ENCODE results near the gene C1QL4.
A peak's percentile ranks its signal among the peaks of the same experiment; 100 is the strongest.
"Not testable (repeated sequence)": the region's sequence is repeated elsewhere in the genome, so short reads cannot be mapped to it uniquely, and the experiment has no call there.

The C1QL4 gene

DNA sequence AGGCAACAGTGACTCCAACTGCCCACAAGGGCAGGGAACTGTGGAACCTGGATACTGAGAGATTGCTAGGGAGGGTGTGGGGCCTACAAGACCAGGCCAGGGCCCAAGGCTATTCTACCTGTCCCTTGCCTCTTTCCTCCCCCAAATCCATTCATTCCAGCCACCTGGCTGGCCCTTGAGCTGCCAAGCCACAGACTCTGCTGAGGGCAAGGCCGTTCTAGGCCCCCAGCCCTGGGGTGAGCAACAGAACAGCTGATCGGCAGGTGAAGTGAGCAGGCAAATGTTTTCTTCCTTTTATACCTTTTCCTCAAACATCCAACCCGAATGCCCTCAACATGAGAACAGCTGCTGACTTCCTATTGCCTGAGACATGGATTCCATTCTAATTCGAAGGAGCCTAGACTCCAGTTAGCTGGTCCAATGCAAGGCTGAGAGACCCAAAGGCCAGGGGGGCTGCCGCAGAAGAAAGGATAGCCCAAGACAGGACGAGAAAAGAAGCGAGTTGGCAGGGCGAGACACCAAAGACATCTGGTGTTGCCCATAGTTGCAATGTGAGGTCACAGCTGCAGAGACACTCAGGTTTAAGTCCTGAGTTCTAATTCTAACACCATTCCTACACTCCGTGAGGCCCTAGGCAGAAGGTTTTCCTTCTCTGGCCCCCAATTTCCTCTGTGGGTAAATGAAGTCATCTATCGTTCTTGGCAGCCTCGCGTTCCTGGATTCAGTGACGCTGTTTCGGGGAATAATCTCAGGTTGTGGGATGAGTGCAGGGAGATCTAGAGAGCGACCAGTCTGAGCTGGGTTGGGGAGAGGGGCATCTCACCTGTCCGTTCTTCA lies 1.7 kb downstream of the C1QL4 start:
- no peak for DNase-seq (ENCODE audit: extremely low spot score, insufficient read length, low read depth)
- no peak for FAIRE-seq

- FAIRE-seq (no peak), DNase-seq (ENCODE audit: extremely low spot score, insufficient read length, low read depth) (no peak)
These were observed 2.3 kb downstream of the C1QL4 start for GRCh38 chr12:49334681-49335080.

DNA sequence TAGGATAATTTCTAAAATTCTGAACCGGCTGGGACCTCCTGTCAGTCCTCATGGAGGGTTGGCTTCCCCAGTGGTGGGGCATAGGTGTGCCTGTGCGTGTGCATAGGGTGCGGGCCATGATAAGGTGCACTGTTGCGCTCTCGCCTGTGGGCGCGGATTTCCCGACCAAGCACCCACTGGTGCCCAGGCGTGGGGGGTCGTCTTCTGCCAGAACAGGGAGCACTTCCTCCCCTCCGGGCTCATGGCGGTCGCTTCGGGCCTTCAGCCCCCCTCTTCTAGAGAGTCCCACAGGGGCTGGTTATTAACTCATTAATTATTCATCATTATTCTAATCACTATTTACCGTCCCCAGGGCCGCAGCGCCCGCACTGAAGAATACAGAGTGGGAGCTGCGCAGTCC lies 2.8 kb downstream of the C1QL4 start:
- DNase-seq (ENCODE audit: extremely low spot score, insufficient read length, low read depth) (no peak), FAIRE-seq (no peak)

- not testable (repeated sequence) for FAIRE-seq; DNase-seq (ENCODE audit: extremely low spot score, insufficient read length, low read depth)
These were observed 3.2 kb downstream of the C1QL4 start for GRCh38 chr12:49333778-49334177.

DNA sequence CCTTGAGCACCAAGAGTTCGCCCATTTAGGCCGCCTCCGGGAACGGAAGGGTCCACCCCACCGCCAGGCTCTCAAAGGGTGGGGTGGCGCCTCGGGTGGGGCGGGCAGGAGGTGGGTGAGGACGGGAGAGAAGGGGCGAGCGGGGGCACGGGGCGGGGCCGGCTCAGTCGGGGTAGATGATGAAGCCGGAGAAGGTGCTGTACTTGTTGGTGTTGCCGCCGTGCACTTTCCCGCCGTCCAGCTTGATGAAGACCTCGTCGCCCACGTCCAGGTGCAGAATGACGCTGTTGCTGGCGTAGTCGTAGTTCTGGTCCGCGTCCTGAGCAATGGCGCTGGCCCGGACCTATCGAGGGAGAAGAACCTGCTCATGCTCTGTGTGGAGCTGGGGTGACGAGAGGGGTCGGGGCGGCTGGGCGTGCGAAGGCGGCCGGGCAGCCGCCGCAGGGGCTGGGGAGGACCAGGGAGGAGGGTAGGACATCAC lies 4.1 kb downstream of the C1QL4 start:
- FAIRE-seq: no peak
- DNase-seq (ENCODE audit: extremely low spot score, insufficient read length, low read depth): no peak

DNA sequence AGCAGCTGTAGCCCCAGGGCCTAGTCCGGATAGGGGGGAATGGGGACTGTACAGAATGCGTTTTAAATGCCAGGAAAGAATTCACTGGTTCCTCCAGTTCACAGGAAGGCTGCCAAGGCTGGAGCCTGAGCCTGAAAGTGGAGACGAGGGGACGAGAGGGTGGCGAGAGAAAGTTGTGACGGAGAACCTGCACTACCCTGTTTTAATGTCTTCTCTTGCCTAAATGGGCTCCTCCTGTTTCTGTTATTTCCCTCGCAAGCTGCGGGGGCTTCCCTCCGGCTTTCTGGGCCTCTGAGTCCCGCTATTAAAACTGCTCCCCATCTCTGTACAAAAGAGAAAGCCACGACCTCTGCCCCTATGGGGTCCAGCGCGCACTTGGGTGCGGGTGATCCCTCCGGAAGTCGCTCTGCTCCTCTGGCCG lies 4.5 kb downstream of the C1QL4 start:
- FAIRE-seq (no peak), DNase-seq (ENCODE audit: extremely low spot score, insufficient read length, low read depth) (no peak)

DNA sequence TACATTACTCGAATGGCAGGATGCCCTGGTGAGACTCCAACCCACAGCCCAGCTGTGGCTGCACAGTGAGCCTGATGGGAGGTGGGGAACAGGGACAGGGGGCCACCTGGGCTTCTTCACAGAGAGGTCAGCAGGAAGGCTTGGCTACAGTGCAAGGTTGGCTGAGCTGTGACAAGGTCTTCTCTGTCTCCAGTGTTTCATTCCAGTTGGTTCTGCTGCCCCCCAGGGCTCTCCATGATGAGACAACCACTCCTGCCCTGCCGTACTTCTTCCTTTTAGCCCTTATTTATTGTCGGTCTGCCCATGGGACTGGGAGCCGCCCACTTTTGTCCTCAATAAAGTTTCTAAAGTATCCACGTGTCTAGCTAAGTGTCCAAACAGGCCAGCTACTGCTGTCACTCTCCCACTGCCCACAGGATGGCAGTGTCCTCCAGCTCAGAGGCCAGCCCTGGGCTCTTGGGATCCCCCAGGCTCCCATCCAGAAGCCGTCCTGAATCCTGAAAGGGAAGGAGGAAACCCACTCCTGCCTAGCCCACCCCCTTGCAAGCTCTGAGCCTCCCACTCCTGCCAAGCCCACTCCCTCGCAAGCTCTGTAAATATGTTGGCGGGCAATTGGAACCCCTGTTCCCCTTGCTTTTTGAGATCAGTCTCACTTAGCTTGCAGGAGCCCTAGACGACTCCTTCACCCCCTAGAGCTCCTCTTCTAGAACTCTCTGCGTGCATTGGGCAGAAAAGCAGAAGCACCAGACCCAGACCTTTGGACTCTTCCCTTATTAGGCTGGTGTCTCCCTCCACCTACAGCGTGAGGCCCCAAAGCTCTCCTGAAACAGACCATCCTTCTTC lies 5.4 kb downstream of the C1QL4 start:
- DNase-seq (ENCODE audit: extremely low spot score, insufficient read length, low read depth) (no peak), FAIRE-seq (no peak)

DNA sequence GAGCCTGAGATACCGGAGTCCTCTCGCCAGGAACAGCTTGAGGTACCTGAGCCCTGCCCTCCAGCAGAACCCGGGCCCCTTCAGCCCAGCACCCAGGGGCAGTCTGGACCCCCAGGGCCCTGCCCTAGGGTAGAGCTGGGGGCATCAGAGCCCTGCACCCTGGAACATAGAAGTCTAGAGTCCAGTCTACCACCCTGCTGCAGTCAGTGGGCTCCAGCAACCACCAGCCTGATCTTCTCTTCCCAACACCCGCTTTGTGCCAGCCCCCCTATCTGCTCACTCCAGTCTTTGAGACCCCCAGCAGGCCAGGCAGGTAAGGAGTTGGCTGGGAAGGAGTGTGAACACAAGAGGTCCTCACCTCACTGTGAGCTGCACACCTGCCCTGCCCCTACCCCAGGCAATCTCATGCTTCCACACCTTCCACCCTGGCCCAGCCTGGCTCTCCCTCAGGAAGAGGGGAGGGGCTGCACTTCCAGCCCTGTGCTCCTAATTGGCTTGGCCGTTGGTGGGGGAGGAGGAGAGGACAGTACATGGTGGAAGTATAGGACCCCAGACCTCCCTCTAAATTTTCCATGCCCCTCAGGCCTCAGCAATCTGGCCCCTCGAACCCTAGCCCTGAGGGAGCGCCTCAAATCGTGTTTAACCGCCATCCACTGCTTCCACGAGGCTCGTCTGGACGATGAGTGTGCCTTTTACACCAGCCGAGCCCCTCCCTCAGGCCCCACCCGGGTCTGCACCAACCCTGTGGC lies 6.2 kb downstream of the C1QL4 start:
- FAIRE-seq (no peak), DNase-seq (ENCODE audit: extremely low spot score, insufficient read length, low read depth) (no peak)

DNA sequence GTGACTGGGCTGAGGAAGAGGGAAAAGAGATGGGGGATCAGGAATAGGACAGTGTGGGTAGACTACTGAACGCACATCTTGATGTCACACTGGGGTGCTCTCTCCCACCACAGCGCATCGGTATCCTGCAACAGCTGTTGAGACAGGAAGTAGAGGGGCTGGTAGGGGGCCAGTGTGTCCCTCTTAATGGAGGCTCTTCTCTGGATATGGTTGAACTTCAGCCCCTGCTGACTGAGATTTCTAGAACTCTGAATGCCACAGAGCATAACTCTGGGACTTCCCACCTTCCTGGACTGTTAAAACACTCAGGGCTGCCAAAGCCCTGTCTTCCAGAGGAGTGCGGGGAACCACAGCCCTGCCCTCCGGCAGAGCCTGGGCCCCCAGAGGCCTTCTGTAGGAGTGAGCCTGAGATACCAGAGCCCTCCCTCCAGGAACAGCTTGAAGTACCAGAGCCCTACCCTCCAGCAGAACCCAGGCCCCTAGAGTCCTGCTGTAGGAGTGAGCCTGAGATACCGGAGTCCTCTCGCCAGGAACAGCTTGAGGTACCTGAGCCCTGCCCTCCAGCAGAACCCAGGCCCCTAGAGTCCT lies 6.9 kb downstream of the C1QL4 start:
- DNase-seq (ENCODE audit: extremely low spot score, insufficient read length, low read depth) (no peak), FAIRE-seq (no peak)

DNA sequence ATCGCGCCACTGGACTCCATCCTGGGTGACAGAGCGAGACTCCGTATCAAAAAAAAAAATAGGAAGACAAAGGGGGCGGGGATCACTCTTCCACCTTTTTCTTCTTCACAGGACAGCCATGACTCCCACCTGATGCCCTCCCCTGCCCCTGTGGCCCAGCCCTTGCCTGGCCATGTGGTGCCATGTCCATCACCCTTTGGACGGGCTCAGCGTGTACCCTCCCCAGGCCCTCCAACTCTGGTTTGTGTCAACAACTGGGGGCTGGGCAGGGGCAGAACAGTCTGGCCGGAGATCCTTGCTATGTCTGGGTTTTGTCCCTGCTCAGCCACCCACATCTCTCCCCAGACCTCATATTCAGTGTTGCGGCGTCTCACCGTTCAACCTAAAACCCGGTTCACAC lies 8.2 kb downstream of the C1QL4 start:
- FAIRE-seq (no peak), DNase-seq (ENCODE audit: extremely low spot score, insufficient read length, low read depth) (no peak)

GRCh38 chr12:49327887-49328286 lies 9.1 kb downstream of the C1QL4 start:
- DNase-seq (ENCODE audit: extremely low spot score, insufficient read length, low read depth) (no peak), FAIRE-seq (no peak)

GRCh38 chr12:49327368-49327767 lies 9.6 kb downstream of the C1QL4 start:
- DNase-seq (ENCODE audit: extremely low spot score, insufficient read length, low read depth) (no peak), FAIRE-seq (no peak)

DNA sequence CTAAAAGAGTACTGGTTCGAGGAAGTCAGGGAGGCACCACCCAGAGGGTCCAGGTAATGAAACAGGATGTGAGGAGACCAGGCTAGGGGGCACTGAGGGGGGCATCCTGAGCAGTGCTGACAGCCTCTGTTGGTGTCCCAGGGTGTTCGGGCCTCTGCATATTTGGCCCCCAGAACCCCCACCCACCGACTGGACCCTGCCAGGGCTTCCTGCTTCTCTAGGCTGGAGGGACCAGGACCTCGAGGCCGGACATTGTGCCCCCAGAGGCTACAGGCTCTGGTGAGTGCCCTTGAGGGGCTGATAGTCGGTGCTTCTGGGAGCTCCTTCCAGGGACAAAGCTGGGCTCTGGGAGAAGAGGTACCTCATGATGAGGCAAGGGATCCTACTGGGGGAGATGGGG lies 11.4 kb downstream of the C1QL4 start:
- FAIRE-seq (no peak), DNase-seq (ENCODE audit: extremely low spot score, insufficient read length, low read depth) (no peak)

GRCh38 chr12:49323524-49324097 lies 13.4 kb downstream of the C1QL4 start:
- no peak for FAIRE-seq
- no peak for DNase-seq (ENCODE audit: extremely low spot score, insufficient read length, low read depth)

DNA sequence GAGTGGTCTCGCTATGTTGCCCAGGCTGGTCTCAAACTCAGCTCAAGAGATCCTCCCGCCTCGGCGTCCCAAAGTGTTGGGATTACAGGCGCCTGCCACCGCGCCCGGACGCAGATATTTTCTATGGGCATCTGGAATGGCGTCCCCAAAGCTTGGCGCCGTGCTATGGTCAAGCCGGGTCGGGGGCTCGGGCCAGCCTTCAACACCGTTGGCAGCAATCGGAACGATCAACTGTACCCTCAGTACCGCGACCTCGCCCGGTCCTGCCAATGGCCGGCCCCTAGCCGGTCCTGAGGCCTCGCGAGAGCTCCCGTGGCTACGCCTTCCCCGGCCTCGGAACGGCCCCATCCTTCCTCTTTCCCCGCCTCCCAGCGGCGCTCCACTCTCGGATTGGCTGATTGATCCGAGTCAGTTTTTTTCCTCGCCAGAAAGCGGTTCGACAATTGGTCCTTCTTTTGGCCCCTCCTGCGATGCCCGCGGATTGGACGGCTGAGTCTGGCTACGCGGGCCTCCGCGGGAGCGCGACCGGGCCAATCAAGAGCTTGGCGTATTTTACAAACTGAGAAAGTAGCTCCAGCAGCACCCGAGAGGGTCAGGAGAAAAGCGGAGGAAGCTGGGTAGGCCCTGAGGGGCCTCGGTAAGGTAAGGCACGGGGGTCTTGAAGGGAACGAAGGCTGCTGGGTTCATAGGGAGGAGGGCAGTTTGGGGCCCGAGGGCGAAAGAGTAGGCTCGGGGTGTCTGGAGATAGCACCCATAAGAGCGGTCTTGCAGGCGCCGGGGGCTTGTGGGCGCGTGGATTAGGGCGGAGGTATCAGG lies 14.1 kb downstream of the C1QL4 start, which contains the start of gene TROAP:
Gene TROAP (plus strand): TSS at position 548 of the 816 bp plus-strand sequence. CDS start 354 bp downstream, outside the sequence.
- DNase-seq (ENCODE audit: extremely low spot score, insufficient read length, low read depth) (peak; percentile 98), FAIRE-seq (peak; percentile 98)

DNA sequence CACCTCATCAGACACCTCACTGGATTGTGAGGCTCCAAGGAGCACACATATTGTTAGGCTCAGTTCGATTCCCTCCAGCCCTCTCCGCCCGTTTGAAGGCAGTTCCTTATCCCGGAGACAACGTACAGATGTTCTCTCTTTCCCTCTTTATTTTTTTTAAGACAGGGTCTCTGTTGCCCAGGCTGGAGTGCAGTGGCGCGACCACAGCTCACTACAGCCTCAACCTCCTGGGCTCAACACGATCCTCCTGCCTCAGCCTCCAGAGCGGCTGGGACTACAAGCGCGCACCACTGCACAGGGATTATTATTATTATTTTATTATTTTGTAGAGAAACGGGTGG lies 14.7 kb downstream of the C1QL4 start:
- DNase-seq (ENCODE audit: extremely low spot score, insufficient read length, low read depth): no peak
- no peak for FAIRE-seq

GRCh38 chr12:49320411-49321103 lies 16.4 kb downstream of the C1QL4 start:
- DNase-seq (ENCODE audit: extremely low spot score, insufficient read length, low read depth); FAIRE-seq: not testable (repeated sequence)

DNA sequence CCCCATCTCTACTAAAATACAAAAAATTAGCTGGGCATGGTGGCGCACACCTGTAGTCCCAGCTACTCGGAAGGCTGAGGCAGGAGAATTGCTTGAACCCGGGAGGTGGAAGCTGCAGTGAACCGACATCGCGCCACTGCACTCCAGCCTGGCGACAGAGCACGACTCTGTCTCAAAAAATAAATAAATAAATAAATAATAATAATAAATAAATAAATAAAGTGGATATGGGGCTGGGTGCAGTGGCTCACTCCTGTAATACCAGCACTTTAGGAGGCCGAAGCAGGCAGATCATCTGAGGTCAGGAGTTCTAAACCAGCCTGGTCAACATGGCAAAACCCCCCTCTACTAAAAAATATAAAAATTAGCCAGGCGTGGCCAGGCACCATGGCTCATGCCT lies 19.9 kb downstream of the C1QL4 start:
- not testable (repeated sequence) for DNase-seq (ENCODE audit: extremely low spot score, insufficient read length, low read depth); FAIRE-seq

Measured in GM18507 (cell line).